Fibroblast of lung (primary cell): ENCODE results near the gene ECPAS. TPM values are rescaled to one million over a fixed set of nuclear protein-coding genes. Genes with fewer than 3 reads are reported as not detected.

Source experiments
- DNase-seq, 2 donors: peaks; one replicate each; pipeline versions ENCODE4 v3.0.0 to v3.0.0-alpha.2; 2010; ENCODE audit warnings: low read depth in 2 of 2
- H2AFZ ChIP-seq: 2 replicates; pipeline ENCODE4 v1.5.1; 2012; ENCODE audit warnings: low read length, control low read depth, inconsistent platforms
- H3K27ac ChIP-seq: 2 replicates; pipeline ENCODE4 v1.5.1; 2011; ENCODE audit warnings: low read length, control low read depth; ENCODE audit not compliant: insufficient read depth
- H3K27me3 ChIP-seq: 2 replicates; pipeline ENCODE4 v1.5.1; 2011; ENCODE audit warnings: mild to moderate bottlenecking, low read length; ENCODE audit not compliant: control insufficient read depth, insufficient read depth
- H3K36me3 ChIP-seq: 2 replicates; pipeline ENCODE4 v1.5.1; 2011; ENCODE audit warnings: low read length; ENCODE audit not compliant: control insufficient read depth, insufficient read depth
- H3K4me1 ChIP-seq: 2 replicates; pipeline ENCODE4 v1.5.1; 2011; ENCODE audit warnings: low read length; ENCODE audit not compliant: control insufficient read depth, insufficient read depth; ENCODE audit errors: extremely low read depth
- H3K4me2 ChIP-seq: 2 replicates; pipeline ENCODE4 v1.5.1; 2011; ENCODE audit warnings: low read length, control low read depth; ENCODE audit not compliant: insufficient read depth; ENCODE audit errors: extremely low read depth
- H3K4me3 ChIP-seq, 4 experiments: fragments of 200-600 bp in 1 of 4; sonication (generic) in 1 of 4; replicated peaks in 1 of 4; 2 replicates each; pipeline ENCODE4 v1.5.1; 2011 to 2016; ENCODE audit warnings: low read length in 4 of 4, low read depth in 3 of 4, mild to moderate bottlenecking in 3 of 4, control low read depth in 2 of 4, inconsistent platforms in 1 of 4, mixed read lengths in 1 of 4; ENCODE audit not compliant: insufficient read depth in 1 of 4; ENCODE audit errors: control extremely low read depth in 1 of 4
- H3K79me2 ChIP-seq: 2 replicates; pipeline ENCODE4 v1.5.1; 2012; ENCODE audit warnings: mild to moderate bottlenecking, low read length, inconsistent platforms; ENCODE audit not compliant: control insufficient read depth, insufficient read depth
- H3K9ac ChIP-seq: 2 replicates; pipeline ENCODE4 v1.5.1; 2011; ENCODE audit warnings: mild to moderate bottlenecking, low read length, control low read depth; ENCODE audit not compliant: insufficient read depth
- H3K9me3 ChIP-seq: 2 replicates; pipeline ENCODE4 v1.5.1; 2012; ENCODE audit warnings: low read depth, low read length; ENCODE audit not compliant: control insufficient read depth, insufficient read depth
- H4K20me1 ChIP-seq: 2 replicates; pipeline ENCODE4 v1.5.1; 2011; ENCODE audit warnings: low read length; ENCODE audit not compliant: control insufficient read depth, insufficient read depth; ENCODE audit errors: extremely low read depth
- EZH2 ChIP-seq: IDR thresholded peaks from 2 replicates; pipeline ENCODE4 v1.5.1; 2012; ENCODE audit warnings: low read length, control low read depth, mild to moderate bottlenecking; ENCODE audit errors: missing control alignments
- polyA plus RNA-seq, 2 donors: library from polyadenylated mRNA; depleted of rRNA in 1 of 2; stranded (reverse) in 1 of 2; unstranded in 1 of 2; fragments of >200 nt; gene quantifications; 2 replicates each; pipeline ENCODE4 v1.2.1, GENCODE V29; 2011 to 2012; ENCODE audit warnings: missing spikeins in 1 of 2
- total RNA-seq: library from RNA; depleted of rRNA; stranded (reverse); fragments of >200 nt; gene quantifications from 2 replicates; pipeline ENCODE4 v1.2.1, GENCODE V29; 2014
- TF ChIP-seq, protein P1 (sequence below), 2 donors: IDR thresholded peaks in 1 of 2; conservative IDR thresholded peaks in 1 of 2; 1 replicate in 1 of 2; 2 replicates in 1 of 2; pipeline ENCODE4 v1.5.1; 2011 to 2012; ENCODE audit warnings: low read length in 2 of 2, control low read depth in 1 of 2, inconsistent platforms in 1 of 2, low read depth in 1 of 2, mild to moderate bottlenecking in 1 of 2

Gene ECPAS
- total and polyA plus RNA-seq, 2 donors (not counting 1 experiment from before 2014, with no cell fraction given): 42.9 to 140 TPM

DNA sequence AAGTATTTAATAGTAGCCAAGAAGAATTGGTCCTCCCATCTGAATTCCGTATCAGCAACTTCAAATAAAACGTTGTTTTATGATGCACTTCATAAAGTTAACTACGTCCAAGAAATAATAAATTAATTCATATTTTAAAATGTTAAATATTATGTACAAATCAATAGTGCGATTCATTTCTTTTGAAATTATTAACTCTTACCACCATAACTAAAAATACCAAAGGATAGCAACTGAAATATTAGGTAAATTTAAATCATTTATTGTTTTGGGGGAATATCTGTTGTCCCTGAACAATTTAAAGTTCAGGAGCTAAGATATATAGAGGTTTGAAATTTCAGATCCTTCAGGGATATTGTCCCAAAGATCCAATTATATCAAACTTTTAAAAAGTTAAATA lies 154.1 kb downstream of the ECPAS start, which contains the start of gene OR2K2:
Gene OR2K2 (minus strand): TSS at position 101 of the 400 bp plus-strand sequence. CDS start 1,791 bp downstream, outside the sequence.
- no peak within 1 kb of the TSS for H3K9ac ChIP-seq
- TF ChIP-seq, protein P1, sequence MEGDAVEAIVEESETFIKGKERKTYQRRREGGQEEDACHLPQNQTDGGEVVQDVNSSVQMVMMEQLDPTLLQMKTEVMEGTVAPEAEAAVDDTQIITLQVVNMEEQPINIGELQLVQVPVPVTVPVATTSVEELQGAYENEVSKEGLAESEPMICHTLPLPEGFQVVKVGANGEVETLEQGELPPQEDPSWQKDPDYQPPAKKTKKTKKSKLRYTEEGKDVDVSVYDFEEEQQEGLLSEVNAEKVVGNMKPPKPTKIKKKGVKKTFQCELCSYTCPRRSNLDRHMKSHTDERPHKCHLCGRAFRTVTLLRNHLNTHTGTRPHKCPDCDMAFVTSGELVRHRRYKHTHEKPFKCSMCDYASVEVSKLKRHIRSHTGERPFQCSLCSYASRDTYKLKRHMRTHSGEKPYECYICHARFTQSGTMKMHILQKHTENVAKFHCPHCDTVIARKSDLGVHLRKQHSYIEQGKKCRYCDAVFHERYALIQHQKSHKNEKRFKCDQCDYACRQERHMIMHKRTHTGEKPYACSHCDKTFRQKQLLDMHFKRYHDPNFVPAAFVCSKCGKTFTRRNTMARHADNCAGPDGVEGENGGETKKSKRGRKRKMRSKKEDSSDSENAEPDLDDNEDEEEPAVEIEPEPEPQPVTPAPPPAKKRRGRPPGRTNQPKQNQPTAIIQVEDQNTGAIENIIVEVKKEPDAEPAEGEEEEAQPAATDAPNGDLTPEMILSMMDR (conservative IDR thresholded peaks at IDR 0.05 in 1 of 2, IDR thresholded peaks at IDR 0.05 in 1 of 2; ENCODE audit: low read depth in 1 of 2, low read length in 2 of 2): no peak
- TF ChIP-seq EZH2: no peak
- no peaks in the 10 kb centered on the region for H3K79me2 ChIP-seq
- no peaks in the 10 kb centered on the region for H3K4me1 ChIP-seq
- H3K9me3 ChIP-seq: no peaks in the 10 kb centered on the region
- H2AFZ ChIP-seq: no peak within 1 kb of the TSS
- H3K27me3 ChIP-seq: no peaks in the 10 kb centered on the region
- no peaks in the 10 kb centered on the region for H3K36me3 ChIP-seq
- no peak for DNase-seq
- no peak within 1 kb of the TSS for H3K27ac ChIP-seq
- H4K20me1 ChIP-seq: no peaks in the 10 kb centered on the region
- H3K4me2 ChIP-seq: no peak within 1 kb of the TSS
- H3K4me3 ChIP-seq: no peak within 1 kb of the TSS

DNA sequence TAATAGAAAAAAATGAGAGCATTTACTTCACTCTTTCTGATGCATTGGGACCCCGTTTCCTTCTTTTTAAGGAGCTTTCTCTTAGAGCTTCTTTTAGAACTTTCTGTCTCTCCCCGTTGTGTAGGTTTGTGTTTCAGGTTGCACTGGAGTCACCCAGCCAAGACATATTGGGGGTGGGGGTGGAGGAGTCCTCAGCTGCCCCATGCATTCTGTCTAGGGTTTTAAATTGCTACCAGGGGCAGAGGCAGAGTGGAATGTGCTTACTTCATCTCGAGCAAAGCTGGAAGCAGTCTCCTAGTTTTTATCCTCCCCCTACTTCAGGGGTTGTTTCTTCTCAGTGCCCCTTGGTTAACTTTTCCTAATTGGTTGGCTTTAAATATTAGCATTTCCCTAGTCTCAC lies 163.6 kb downstream of the ECPAS start:
- no peak for TF ChIP-seq EZH2
- TF ChIP-seq, protein P1 (conservative IDR thresholded peaks at IDR 0.05 in 1 of 2, IDR thresholded peaks at IDR 0.05 in 1 of 2; ENCODE audit: low read depth in 1 of 2, low read length in 2 of 2): no peak
- Histone ChIP-seq H3K9me3 (no peaks in the 10 kb centered on the region), H4K20me1 (no peaks in the 10 kb centered on the region), H3K4me3 (no peak overlapping the region), H3K27ac (no peak overlapping the region), H3K79me2 (no peaks in the 10 kb centered on the region), H3K36me3 (no peaks in the 10 kb centered on the region), H3K4me2 (no peak overlapping the region), H3K9ac (no peak overlapping the region), H3K4me1 (no peaks in the 10 kb centered on the region), H3K27me3 (no peaks in the 10 kb centered on the region), H2AFZ (no peak overlapping the region)
- no peak for DNase-seq

DNA sequence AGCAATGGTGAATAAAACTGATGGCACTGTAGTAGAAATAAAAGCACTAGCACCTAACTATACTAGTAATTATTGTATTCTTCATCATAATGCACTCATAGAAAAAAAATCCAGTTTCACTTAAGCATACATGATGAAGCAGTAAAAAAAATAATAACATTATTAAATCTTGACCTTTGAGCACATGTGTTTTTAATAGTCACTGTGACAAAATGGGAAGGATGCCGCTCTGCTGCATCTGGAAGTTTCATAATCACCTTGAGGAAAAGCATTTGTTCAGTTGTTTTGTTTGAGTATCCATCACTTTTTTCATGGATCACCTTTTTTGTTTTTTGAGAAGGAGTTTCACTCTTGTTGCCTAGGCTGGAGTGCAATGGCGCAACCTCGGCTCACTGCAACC lies 167.4 kb downstream of the ECPAS start:
- H3K36me3 ChIP-seq: no peaks in the 10 kb centered on the region
- no peaks in the 10 kb centered on the region for H3K4me1 ChIP-seq
- H3K4me3 ChIP-seq: no peak overlapping the region
- H4K20me1 ChIP-seq: no peaks in the 10 kb centered on the region
- TF ChIP-seq, protein P1 (conservative IDR thresholded peaks at IDR 0.05 in 1 of 2, IDR thresholded peaks at IDR 0.05 in 1 of 2; ENCODE audit: low read depth in 1 of 2, low read length in 2 of 2): no peak
- no peak for TF ChIP-seq EZH2
- no peaks in the 10 kb centered on the region for H3K27me3 ChIP-seq
- H3K9me3 ChIP-seq: no peaks in the 10 kb centered on the region
- peak in 1 of 2 donors; percentile 6 for DNase-seq
- no peak overlapping the region for H3K27ac ChIP-seq
- H3K79me2 ChIP-seq: no peaks in the 10 kb centered on the region
- H2AFZ ChIP-seq: no peak overlapping the region
- no peak overlapping the region for H3K9ac ChIP-seq
- H3K4me2 ChIP-seq: no peak overlapping the region

Other genes with a start within 250 kb of the ECPAS start
- not detected in 2 replicates for gene OR2K2, start 154.2 kb downstream of the ECPAS start, total RNA-seq
- gene OR2K2, start 154.2 kb downstream of the ECPAS start, polyA plus RNA-seq: not detected in 2 replicates
- 1.5 and 4.3 TPM in 2 replicates for gene ZNF483, start 40.8 kb upstream of the ECPAS start, total RNA-seq
- gene ZNF483, start 40.8 kb upstream of the ECPAS start, polyA plus RNA-seq: 0.53 and 0.70 TPM in 2 replicates
- gene PTGR1, start 115.3 kb upstream of the ECPAS start, total RNA-seq: 74.2 and 126 TPM in 2 replicates
- 137 and 191 TPM in 2 replicates for gene PTGR1, start 115.3 kb upstream of the ECPAS start, polyA plus RNA-seq
- 6.7 and 7.3 TPM in 2 replicates for gene DNAJC25, start 147.0 kb upstream of the ECPAS start, total RNA-seq
- gene DNAJC25, start 147.0 kb upstream of the ECPAS start, polyA plus RNA-seq: 6.4 and 10.6 TPM in 2 replicates
- 54.4 and 64.1 TPM in 2 replicates for gene GNG10, start 177.2 kb upstream of the ECPAS start, total RNA-seq
- gene GNG10, start 177.2 kb upstream of the ECPAS start, polyA plus RNA-seq: 109 and 129 TPM in 2 replicates